NCI-H146 treated with DMSO at 0.1 percent for 48 hours (cell line): ENCODE results near the gene SPINK2.

Source experiments
- DNase-seq: peaks from one replicate; lab custom pipeline; 2025; ENCODE audit not compliant: unreplicated experiment; lab: John Stamatoyannopoulos, UW

The SPINK2 gene, protein sequence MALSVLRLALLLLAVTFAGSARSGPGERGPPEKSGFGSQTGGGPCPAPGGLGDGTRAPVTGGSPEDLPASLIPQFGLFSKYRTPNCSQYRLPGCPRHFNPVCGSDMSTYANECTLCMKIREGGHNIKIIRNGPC

DNA sequence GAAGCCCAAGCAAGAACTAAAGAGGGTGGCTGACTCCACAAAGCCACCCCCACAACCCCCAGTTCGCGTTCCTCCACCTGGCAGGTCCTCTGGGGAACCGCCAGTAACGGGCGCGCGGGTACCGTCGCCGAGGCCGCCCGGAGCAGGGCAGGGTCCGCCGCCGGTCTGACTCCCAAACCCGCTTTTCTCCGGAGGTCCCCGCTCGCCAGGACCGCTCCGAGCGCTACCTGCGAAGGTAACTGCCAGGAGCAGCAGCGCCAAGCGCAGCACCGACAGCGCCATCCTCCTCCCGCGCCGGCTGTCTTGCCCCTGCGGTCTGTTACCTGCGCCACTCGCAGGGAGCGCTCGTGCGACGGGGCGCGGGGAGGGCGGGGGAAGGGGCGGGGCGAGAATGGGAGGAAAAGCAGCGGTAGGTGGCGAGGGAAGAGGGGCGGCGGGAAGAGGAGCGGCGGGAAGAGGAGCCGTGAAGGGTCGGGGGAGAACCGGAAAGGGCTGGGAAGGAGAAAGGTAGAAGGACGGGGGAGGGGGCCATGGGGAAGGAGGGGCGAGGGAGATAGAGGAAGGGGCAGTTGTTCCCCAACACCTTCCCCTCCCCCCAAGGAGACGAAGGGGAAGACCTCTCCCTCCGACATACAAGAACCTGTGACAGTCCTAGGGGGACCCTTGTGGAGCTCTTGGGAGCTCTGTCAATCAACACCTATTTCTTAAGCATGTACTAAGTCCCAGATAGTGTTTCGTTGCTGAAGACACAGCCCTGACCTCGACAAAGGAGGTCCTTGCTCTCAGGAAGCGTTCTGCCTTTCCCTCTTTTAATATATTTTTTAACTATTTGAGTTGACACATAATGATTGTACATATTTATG, at the start of gene SPINK2:
Gene SPINK2, minus strand, starts transcription at position 321 of the 863 bp plus-strand sequence. Its CDS starts 39 bp downstream, at position 282.
- DNase-seq, result no peak

- no peak for DNase-seq
Measured at GRCh38 chr4:56870946-56871345, 49.4 kb upstream of the SPINK2 start.

DNA sequence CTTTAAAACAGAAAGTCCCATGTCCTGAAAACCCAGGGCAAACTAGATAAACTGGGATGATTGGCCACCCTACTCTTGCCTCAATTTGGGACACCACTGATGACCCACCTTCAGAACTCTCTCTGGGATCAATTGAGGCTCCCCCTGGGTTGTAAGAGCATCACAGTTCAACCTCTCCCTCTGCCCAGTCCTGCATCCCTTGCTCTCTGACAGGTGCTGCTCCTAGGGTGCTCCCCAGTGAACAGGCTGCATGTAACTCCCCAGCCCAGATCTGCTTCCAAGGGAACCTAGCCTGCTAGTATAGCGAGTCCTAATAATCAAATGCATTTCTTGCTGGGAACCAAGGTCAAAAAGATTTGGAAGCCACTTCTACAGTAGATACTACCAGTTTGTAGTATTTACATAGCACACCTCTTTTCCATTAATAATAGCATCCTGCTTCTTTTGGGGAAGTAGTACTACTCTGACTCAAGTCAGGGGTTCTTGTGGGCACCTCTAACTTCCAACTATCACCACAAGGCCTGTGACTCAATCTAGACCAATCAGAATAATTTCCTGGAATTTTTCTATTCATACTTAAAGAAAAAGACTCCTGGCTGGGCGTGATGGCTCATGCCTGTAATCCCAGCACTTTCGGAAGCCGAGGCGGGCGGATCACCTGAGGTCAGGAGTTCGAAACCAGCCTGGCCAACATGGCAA, 42.1 kb upstream of the SPINK2 start:
- DNase-seq, result no peak

- no peak for DNase-seq
Measured at GRCh38 chr4:56861360-56861759, 39.9 kb upstream of the SPINK2 start.

GRCh38 chr4:56860781-56861180, 39.3 kb upstream of the SPINK2 start:
- no peak for DNase-seq

- no peak for DNase-seq
Measured at GRCh38 chr4:56859841-56860240, 38.3 kb upstream of the SPINK2 start.

GRCh38 chr4:56857601-56858309, 36.3 kb upstream of the SPINK2 start:
- DNase-seq, result no peak

- no peak for DNase-seq
Measured at GRCh38 chr4:56856656-56857055, 35.2 kb upstream of the SPINK2 start.

DNA sequence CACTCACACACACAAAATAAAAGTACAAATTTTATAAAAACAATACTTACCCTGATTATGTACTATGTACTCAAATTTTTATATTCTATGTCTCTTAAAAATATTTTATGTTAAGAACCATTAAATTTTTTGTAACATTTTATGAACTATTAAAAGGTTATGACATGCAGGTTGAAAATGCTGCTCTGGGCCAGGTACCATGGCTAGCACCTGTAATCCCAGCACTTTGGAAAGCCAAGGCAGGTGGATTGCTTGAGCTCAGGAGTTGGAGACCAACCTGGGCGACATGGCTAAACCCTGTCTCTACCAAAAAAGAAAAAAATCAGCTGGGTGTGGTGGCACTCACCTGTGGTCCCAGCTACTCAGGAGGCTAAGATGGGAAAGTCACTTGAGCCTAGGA, 29.4 kb upstream of the SPINK2 start:
- no peak for DNase-seq

DNA sequence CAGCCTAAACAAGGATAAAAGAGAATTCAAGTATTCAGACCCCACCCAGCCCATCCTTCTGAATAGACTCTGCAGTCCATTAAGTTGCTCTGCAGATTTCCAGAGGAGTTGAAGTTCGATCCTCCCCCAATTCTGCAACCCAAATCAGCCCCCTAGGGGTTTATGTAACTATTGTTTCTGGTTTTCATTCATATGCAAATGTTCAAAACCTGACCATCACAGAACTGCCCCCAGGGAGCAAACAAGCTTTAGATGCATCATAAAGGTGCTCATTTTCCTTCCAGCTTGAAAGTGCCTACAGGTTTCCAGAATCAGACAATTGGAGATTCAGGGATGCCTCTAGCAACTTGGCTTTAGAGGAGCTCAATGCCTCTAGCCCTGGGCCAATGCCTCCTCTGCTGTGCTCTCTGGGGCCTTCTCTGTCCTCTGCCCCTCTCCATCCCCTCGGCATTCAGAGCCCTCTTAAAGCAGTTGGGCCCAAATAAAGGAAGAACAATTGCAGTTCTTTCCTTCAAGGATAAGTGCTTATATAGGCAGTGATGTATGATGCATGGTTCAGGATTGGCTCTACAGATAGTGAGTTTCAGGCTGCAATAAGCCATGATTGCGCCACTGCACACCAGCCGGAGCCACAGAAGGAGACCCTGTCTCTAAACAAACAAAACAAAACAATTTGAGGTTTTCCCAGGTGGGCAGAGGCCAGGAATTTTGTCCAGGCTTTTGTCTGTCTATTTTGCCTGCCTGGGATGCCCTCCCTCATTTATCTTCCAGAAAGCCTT, 23.5 kb upstream of the SPINK2 start:
- no peak for DNase-seq

GRCh38 chr4:56843421-56843899, 22.0 kb upstream of the SPINK2 start:
- DNase-seq, result no peak

GRCh38 chr4:56840559-56840958, 19.1 kb upstream of the SPINK2 start:
- no peak for DNase-seq

GRCh38 chr4:56828784-56829535, 7.5 kb upstream of the SPINK2 start:
- DNase-seq, result no peak

- DNase-seq, result no peak
Measured at GRCh38 chr4:56823933-56824600, 2.6 kb upstream of the SPINK2 start.

- no peak for DNase-seq
Measured at GRCh38 chr4:56818797-56819196, 2.7 kb downstream of the SPINK2 start.

DNA sequence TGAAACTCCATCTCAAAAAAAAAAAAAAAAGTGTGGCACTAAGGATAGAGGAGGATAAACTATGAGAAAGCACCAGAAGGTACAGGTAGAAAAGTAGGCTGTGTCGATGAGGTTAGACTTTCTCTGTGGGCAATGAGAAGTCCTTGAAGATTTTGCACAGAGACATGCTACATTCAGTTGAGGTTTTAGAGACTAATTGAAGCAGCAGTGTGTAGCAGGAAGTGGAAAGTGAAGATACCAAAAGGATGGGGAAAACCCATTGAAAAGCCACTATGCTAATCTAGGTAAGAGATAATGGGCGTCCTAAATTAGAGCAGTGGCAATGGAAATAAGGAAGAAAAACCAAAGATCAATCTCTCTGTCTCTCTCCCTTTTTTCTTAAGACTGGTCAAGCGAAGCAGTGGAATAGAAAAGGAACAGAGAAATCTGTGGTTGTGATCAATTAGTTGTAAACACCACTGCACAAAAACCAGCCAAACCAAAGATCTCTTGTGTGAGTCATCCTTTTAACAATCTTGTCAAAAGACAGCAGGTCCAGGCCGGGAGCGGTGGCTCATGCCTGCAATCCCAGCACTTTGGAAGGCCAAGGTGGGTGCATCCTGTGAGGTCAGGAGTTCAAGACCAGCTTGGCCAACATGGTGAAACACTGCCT, 3.5 kb downstream of the SPINK2 start:
- no peak for DNase-seq

DNA sequence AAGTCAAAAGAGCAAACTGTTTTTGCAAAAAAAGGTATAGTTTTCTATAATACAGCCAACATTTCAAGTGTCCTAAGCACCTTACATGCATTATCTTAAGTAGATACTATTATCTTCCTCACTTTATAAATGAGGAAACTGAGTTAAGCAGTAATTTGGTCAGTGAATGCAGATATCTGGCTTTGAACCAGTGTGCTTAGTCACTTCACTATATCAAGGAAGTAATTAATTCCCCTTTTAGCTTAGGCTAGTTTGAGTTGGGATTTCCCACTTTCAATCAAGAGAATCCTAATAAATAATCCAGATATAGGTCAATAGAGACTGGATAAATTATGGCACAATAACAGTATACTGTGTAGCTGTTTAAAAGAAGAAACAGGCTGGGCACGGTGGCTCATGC, 14.8 kb downstream of the SPINK2 start:
- DNase-seq, result no peak

DNA sequence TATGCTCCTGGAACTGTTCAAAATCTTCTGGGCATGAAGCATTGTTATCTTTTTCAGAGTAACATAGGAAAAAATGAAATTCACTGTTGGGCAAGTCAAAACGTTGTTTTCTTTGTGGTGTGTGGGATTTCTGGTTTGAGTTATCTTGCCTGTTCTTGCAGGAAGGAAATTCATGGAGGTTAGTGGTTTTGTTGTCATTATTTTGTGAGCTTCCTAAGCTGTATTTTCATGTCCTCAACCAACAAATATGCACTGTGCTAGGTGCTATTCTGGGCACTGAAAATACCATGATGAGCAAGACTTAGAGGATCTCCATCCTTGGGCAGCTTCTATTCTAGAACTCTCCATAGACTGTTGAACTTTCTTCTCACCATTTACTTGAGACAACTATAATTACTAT, 16.9 kb downstream of the SPINK2 start:
- DNase-seq, result no peak

DNA sequence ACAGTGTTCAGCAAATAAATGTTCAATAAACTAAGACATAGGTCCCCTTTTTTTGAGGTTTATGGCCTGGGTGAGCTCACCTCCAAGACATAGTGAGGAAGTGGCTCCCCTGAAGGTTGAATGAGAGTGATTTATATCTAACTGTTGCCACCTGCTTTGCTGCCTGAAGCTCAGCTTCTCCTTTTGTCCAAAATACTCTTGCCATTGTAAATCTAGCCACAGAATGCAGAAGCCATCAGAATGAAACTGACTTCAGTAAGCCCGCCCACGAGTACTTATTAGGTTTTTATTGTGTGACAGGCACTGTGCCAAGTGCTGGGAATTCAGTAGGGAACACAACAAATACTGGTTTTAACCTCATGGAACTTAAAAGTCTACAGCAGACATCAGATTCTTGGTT, 18.0 kb downstream of the SPINK2 start:
- no peak for DNase-seq
